Vagina (tissue), 2 donors: Measurements from ENCODE around the gene RAPGEF4. TPM values are rescaled to one million over a fixed set of nuclear protein-coding genes. Genes with fewer than 3 reads are reported as not detected.

ENCODE experiments used
- DNase-seq, 2 donors: peaks; one replicate each; pipeline ENCODE4 v3.0.0-alpha.2; 2017; ENCODE audit errors: extremely low spot score in 2 of 2
- H3K27ac ChIP-seq: fragments of 200-600 bp; sonication (generic); one replicate; pipeline ENCODE4 v1.5.1; 2019
- H3K27me3 ChIP-seq: fragments of 200-600 bp; sonication (generic); one replicate; pipeline ENCODE4 v1.5.1; 2019
- H3K36me3 ChIP-seq, 2 donors: fragments of 200-600 bp; sonication (generic); one replicate each; pipeline ENCODE4 v1.5.1; 2017 to 2019
- H3K4me1 ChIP-seq: fragments of 200-600 bp; sonication (generic); one replicate; pipeline ENCODE4 v1.5.1; 2019
- H3K4me3 ChIP-seq, 2 donors: fragments of 200-600 bp; sonication (generic); 1 replicate in 1 of 2; 2 replicates in 1 of 2; pipeline ENCODE4 v1.5.1; 2016 to 2019
- H3K9me3 ChIP-seq: fragments of 200-600 bp; sonication (generic); one replicate; pipeline ENCODE4 v1.5.1; 2019
- CTCF ChIP-seq, 3 experiments: fragments of 450-650 bp in 2 of 3; fragments of 200-600 bp in 1 of 3; sonication (generic) in 1 of 3; IDR thresholded peaks; one replicate each; pipeline ENCODE4 v1.5.1; 2017 to 2019; ENCODE audit warnings: antibody characterized with exemption in 3 of 3, mild to moderate bottlenecking in 2 of 3, moderate library complexity in 2 of 3
- POLR2A ChIP-seq, 2 donors: fragments of 450-650 bp; IDR thresholded peaks; one replicate each; pipeline ENCODE4 v1.6.1; 2017; ENCODE audit warnings: antibody characterized with exemption in 2 of 2, mild to moderate bottlenecking in 2 of 2, moderate library complexity in 2 of 2
- POLR2AphosphoS5 ChIP-seq, 2 donors: sonication (generic); formaldehyde crosslinking; IDR thresholded peaks; one replicate each; pipeline ENCODE4 v1.9.0; 2017; ENCODE audit warnings: antibody characterized with exemption in 2 of 2, mild to moderate bottlenecking in 2 of 2, low read depth in 1 of 2; ENCODE audit not compliant: insufficient read depth in 1 of 2
- intact Hi-C: fragments of 100-400 bp; cut with DNase I; formaldehyde crosslinking; loops from one replicate; pipeline ENCODE4 v1.15.1; 2023
- total RNA-seq: library from RNA; depleted of rRNA; stranded (reverse); fragments of >200 nt; gene quantifications from one replicate; pipeline ENCODE4 v1.2.3, GENCODE V29; 2016

The RAPGEF4 gene
- total RNA-seq, 1 donor from 2014 or later: 18.4 TPM

- peaks cover 8% of the 10 kb centered on the region for H3K4me1 ChIP-seq
- H3K27ac ChIP-seq: no peak overlapping the region
- intact Hi-C loops: loop anchor here (5.0 kb wide), 1 partner anchor 817 kb away; no protein-coding TSS in a partner anchor
- no peak for DNase-seq
- H3K27me3 ChIP-seq: no peaks in the 10 kb centered on the region
- H3K4me3 ChIP-seq: no peak overlapping the region
- no peaks in the 10 kb centered on the region for H3K9me3 ChIP-seq
- no peaks in the 10 kb centered on the region for H3K36me3 ChIP-seq
- TF ChIP-seq POLR2A (IDR thresholded peaks at IDR 0.05): no peak
- no peak for TF ChIP-seq CTCF (IDR thresholded peaks at IDR 0.05)
- no peak for TF ChIP-seq POLR2AphosphoS5 (IDR thresholded peaks at IDR 0.05; ENCODE audit: insufficient read depth in 1 of 2, low read depth in 1 of 2)
Measured at GRCh38 chr2:172843902-172844715, 108.5 kb downstream of the RAPGEF4 start.

GRCh38 chr2:172845028-172845630, 109.5 kb downstream of the RAPGEF4 start:
- TF ChIP-seq POLR2AphosphoS5 (IDR thresholded peaks at IDR 0.05; ENCODE audit: insufficient read depth in 1 of 2, low read depth in 1 of 2) (no peak), CTCF (IDR thresholded peaks at IDR 0.05) (no peak), POLR2A (IDR thresholded peaks at IDR 0.05) (no peak)
- H3K4me3 ChIP-seq: no peak overlapping the region
- no peak for DNase-seq
- H3K36me3 ChIP-seq: no peaks in the 10 kb centered on the region
- H3K27ac ChIP-seq: no peak overlapping the region
- H3K4me1 ChIP-seq: peaks cover 18% of the 10 kb centered on the region
- H3K27me3 ChIP-seq: no peaks in the 10 kb centered on the region
- no peaks in the 10 kb centered on the region for H3K9me3 ChIP-seq
- intact Hi-C loops: no loop called here

- no peak overlapping the region for H3K4me3 ChIP-seq
- H3K36me3 ChIP-seq: no peaks in the 10 kb centered on the region
- peaks cover 18% of the 10 kb centered on the region for H3K4me1 ChIP-seq
- H3K27me3 ChIP-seq: no peaks in the 10 kb centered on the region
- TF ChIP-seq CTCF (IDR thresholded peaks at IDR 0.05) (no peak), POLR2A (IDR thresholded peaks at IDR 0.05) (no peak), POLR2AphosphoS5 (IDR thresholded peaks at IDR 0.05; ENCODE audit: insufficient read depth in 1 of 2, low read depth in 1 of 2) (no peak)
- no peaks in the 10 kb centered on the region for H3K9me3 ChIP-seq
- H3K27ac ChIP-seq: no peak overlapping the region
- intact Hi-C loops: no loop called here
- DNase-seq: no peak
Measured at GRCh38 chr2:172846551-172846950, 110.9 kb downstream of the RAPGEF4 start.

GRCh38 chr2:172847188-172847587, 111.5 kb downstream of the RAPGEF4 start:
- no peak for DNase-seq
- no peak for TF ChIP-seq CTCF (IDR thresholded peaks at IDR 0.05)
- no peak for TF ChIP-seq POLR2A (IDR thresholded peaks at IDR 0.05)
- no peak for TF ChIP-seq POLR2AphosphoS5 (IDR thresholded peaks at IDR 0.05; ENCODE audit: insufficient read depth in 1 of 2, low read depth in 1 of 2)
- intact Hi-C loops: no loop called here
- Histone ChIP-seq H3K9me3 (no peaks in the 10 kb centered on the region), H3K36me3 (no peaks in the 10 kb centered on the region), H3K27me3 (no peaks in the 10 kb centered on the region), H3K4me3 (no peak overlapping the region), H3K27ac (no peak overlapping the region), H3K4me1 (peaks cover 18% of the 10 kb centered on the region)

GRCh38 chr2:172848519-172848918, 112.9 kb downstream of the RAPGEF4 start:
- intact Hi-C loops: no loop called here
- TF ChIP-seq POLR2AphosphoS5 (IDR thresholded peaks at IDR 0.05; ENCODE audit: insufficient read depth in 1 of 2, low read depth in 1 of 2) (no peak), CTCF (IDR thresholded peaks at IDR 0.05) (no peak), POLR2A (IDR thresholded peaks at IDR 0.05) (no peak)
- no peak for DNase-seq

More at GRCh38 chr2:172848519-172848918, 112.9 kb downstream of the RAPGEF4 start:
- H3K4me1 ChIP-seq: peaks cover 18% of the 10 kb centered on the region
- no peak overlapping the region for H3K4me3 ChIP-seq
- no peaks in the 10 kb centered on the region for H3K36me3 ChIP-seq
- no peaks in the 10 kb centered on the region for H3K9me3 ChIP-seq
- H3K27me3 ChIP-seq: no peaks in the 10 kb centered on the region
- no peak overlapping the region for H3K27ac ChIP-seq
